ENCODE data around the gene CFAP161.

Gene CFAP161, protein sequence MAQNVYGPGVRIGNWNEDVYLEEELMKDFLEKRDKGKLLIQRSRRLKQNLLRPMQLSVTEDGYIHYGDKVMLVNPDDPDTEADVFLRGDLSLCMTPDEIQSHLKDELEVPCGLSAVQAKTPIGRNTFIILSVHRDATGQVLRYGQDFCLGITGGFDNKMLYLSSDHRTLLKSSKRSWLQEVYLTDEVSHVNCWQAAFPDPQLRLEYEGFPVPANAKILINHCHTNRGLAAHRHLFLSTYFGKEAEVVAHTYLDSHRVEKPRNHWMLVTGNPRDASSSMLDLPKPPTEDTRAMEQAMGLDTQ

DNA sequence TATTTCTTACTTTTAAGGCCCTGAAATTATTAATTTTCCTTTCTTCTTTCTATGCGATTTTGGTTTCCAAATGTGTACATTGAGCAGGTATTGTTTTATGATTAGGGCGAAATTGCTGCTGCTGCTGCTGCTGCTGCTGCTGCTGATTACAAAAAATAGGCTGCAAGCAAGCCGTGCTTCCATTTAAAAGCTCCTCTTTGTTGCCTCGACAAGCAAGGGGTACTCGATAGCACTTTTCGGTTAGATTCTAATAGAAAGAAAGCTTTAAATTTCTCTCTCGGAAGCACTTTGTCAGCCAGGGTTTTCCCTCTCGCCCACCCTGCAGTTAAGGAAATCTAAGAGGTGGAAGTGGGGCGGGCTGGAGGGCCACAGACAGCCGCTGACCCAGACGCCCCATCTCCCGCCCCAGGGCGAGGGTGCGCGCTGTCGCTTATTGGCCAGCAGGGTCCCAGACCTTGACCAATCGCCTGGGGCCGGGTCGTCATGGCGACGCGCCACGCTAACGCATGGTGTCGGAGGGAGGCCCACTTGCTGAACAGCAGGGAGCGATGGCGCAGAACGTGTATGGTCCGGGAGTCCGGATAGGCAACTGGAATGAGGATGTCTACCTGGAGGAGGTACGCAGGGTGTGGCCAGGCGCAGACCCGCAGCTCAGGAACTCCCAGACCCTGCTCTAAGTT is at the start of gene CFAP161:
Gene CFAP161 (plus strand): TSS at position 489 of the 680 bp plus-strand sequence. CDS start 60 bp downstream, at position 549.
- peak in 55 of 56 donors; percentile 7 to 84 (median 62) for DNase-seq

DNA sequence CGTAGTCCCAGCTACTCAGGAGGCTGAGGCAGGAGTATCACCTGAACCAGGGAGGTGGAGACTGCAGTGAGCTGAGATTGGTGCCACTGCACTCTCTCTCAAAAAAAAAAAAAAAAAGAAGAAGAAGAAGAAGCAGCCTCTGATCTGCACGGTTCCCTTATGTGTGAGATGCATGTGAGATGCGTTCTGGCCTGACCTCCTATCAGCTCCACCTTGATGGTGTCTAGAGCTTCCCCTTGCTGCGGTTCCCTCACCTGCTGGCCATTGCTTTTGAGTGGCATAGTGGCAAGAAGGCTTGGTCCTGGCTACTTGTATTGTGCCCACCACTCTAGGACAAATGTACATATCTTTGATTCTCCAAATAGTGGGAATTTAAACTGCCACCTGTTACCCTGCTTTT is 49.4 kb upstream of the CFAP161 start:
- no peak for DNase-seq

DNA sequence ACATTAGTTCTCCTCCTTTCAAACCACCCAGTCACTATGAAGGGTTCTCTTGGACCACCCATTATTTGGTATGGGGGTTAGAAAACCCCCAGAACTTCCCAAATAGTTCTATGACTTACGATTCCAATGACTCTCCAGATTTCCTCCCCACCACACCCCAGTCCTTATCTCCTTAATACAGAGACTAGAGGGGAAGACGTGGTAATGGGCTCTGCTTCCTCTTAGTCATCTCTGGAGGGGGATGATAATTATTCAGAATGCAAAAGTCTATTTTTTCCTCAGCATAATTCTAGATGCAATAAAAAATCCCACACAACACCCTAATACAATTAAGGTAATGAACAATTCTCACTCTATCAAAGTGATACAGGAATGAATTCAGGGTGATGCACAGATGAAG is 48.9 kb upstream of the CFAP161 start:
- DNase-seq: no peak

DNA sequence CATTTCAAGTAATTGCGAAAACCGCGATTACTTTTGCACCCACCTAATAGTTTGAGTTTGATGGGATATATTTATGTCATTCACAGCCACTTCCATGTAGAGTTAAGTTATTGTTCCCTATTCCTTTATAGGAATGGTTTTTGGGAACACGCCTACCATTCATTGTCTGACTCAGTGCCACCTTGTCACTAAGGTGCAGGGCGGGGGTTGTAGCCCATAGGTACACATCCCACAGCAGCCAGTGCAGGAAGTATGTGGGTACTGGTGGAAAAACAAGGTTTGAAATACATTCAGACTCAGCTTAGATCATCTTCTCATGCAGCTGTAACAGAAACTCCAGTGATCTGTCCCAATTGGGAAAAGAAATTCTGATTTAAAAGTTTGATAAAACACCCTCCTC is 48.2 kb upstream of the CFAP161 start:
- DNase-seq: no peak

DNA sequence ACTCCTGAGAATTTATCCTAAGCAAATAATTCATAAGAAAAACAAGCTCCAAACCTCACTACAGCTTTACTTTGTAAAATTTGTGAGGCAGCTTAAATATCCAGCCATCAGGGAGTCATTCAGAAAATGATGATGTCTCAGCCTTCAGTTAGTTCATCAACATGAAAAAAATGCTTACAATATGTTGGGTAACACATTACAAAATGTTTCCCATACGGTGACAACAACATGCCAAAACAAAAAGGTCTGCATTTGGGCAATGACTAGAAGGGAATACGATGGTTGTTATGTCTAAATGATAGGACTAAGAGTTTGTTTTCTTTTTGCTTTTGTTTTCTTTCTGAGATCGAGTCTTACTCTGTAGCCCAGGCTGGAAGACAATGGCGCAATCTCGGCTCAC is 47.0 kb upstream of the CFAP161 start:
- DNase-seq: no peak

DNA sequence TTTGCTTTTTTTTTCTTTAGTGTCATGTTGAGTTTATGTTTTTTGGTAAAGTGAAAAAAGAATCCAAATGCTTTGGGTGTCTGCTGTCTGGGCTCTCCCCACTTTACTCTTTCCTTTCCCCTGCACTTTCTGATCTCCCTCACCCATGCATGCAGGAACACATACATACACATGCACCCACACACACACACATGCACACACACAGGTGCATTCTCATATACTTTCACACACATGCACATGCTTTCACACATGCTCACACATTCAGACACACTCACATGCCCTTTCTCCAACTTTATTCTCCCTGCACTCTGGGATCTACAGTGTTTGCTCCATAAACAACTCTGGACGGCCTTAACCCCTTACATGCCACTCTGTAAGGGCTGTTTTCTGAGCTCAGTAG is 46.4 kb upstream of the CFAP161 start:
- no peak for DNase-seq

DNA sequence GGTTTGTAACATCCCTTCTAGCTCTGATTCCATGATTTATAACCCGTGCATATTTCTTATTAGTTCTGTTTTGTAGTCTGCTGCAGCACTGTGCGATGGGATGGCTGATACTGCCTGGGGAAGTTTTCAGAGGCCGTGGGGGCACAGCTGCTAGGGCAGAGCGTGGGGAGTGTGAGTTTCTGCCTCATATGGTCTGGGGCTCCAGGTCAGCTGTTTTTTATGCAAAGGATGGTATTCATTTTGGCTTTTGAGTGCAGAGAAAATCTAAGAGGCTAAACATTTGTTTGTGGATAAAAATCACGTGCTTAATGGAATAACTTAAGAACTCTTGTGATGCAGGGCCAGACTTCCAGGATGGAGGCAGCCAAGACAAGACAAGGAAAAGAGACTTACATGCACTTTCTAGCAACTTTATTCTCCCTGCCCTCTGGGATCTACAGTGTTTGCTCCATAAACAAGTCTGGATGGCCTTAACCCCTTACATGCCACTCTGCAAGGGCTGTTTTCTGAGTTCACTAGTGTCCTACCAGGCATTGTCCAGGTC is 45.5 kb upstream of the CFAP161 start:
- DNase-seq: no peak

DNA sequence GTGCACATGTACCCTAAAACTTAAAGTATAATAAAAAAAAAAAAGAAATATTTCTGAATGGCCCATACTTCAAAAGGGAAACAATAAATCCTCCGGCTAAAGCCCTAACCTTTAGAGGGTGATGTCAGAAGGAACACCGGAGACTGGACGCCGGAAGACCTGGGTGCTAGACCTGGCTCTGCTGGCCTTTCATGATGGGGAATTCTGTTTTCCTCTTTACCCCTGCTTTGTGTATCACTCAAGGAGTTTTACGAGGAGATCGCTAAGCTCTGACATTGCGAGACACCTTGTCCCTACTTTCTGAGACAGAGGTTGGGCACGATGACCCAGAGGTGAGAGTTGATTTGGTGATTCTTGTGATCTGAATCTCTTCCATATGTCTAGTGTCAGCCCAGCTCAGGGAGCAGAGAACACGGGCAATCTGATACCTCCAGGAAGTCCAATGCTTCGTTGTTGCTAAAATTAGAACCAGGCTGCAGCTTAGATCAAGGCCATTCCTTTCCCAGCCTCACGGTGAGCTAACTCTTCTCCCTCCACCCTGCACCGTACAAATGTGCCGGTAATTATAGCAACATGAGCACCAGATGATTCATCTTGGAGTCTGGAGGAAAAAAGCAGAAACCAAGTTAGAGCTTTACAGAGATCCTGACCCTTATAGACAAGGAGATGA is 42.0 kb upstream of the CFAP161 start:
- no peak for DNase-seq

DNA sequence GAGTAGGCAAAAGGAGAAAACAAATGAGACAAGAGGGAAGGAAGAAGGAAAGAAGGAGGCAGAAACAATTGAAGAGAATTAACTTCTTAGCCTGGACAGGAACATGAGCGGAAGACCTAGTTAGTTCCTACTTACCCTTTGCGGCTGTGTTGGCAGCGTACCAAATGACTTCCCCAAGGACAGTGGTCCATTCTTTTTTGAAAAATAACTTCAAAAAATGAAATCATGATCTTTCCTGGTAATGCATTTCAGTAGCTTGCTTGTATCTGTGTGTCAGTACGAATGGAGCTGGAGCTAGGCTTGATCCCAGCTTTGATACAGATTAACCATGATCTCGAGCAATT is 41.5 kb upstream of the CFAP161 start:
- DNase-seq: no peak

DNA sequence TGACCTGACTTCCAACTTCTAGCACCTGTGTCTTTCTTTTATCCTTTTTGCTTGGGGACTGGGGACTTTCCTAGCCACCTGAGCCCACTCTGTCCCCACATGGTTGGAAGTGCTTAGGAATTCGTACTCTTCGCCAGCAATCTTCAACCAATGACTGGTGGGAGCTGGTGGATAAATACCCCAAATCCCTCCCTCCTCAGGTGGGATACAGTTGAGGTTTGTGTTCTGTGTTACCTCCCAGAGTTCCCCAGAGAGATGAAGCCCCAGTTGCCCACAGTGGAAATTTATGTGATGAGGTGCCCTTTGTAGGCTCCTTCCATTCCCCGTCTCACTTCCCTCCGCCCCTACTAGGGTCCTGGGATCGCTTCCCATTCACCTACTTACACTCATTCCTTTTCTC is 40.1 kb upstream of the CFAP161 start:
- DNase-seq: no peak

DNA sequence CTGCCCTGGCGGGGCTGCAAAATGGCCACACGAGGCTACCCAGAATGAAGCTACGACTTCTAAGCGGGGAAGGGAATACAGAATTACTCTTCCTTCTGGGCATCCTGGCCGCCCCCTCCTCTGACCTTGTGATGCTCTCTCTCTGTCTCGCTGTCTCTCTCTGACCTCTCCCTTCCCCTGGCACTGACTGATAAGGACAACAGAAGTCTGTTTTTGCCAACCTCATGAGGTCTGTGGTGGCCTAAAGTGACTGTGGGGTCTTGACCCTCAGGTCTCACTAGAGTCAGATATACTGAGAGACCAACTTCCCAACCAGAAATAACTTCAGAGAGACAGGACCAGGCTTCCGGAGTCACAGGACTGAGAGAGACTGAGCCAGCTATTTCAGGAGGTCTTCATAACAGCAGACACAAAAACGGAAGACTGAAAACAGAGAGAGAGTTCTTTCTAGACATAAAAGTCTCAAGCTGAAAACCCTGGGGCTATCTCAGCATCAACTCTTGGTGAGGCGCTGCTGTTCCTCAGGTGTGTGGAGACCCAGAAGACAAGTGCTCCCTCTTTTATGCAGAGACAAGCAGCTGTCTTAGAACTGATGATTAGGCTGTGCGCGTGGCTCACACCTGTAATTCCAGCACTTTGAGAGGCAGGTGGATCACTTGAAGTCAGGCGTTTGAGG is 38.2 kb upstream of the CFAP161 start:
- DNase-seq: no peak

DNA sequence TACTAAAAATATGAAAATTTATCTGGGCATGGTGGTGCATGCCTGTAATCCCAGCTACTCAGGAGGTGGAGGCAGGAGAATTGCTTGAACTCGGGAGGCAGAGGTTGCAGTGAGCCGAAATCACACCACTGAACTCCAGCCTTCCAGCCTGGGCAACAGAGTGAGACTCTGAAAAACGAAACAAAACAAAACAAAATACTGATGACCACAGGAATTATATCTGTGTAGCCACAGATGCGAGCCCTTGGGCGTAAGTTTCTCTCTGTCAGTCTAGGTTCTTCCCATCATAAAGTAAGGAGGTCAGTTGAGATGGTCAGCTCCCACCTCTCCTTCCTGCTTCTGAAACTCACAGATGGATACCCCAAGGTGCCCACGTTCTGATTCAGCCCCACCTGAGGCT is 37.7 kb upstream of the CFAP161 start:
- DNase-seq: no peak

DNA sequence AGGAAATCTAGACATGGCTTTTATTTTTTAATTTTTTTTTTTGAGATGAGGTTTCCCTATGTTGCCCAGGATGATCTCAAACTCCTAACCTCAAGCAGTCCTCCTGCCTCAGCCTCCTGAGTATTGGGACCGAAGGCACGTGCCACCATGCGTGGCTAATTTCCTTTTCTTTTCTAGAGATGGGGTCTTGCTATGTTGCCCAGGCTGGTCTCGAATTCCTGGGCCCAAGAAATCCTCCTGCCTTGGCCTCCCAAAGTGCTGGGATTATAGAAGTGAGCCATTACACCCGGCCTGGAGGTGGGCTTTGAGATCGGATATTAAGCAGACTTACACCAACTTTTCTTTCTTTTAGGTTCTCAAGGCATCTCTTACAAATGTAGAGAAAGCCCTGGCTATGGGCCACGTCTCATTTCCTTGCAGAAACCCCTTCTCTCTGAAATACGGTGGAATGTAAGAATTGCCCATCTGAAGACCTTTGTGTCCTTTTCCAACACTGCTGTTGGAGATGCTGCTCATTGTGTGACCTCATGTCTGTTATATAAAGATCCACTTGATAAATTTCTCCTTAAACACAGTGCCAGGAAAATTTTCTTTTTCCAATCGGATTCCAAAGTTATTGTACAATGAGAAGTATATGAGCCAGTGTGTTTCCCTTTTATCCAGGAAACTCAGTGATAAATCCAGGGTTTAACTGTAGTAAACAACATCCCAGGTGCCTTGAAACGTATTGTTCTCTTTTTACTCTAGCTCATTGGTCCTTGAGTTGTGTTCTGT is 36.8 kb upstream of the CFAP161 start:
- no peak for DNase-seq

DNA sequence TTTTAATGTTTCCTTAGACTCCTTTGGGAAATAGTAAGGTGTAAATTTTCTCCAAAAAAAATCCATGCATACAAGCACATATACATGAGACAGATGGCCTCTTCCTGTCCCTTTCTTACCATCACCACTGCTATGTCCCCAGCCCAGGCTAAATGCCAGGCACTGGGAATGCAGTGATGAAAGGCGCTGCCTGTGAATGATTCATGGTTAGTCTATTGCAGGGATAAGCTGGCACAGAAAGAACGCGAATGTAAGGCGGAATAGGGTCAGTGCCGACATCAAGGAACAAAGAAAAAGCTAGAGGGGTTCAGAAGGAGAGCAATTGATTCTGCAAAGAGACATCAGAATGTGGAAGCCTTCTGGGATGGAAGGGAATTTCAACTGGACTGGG is 36.2 kb upstream of the CFAP161 start:
- DNase-seq: no peak

DNA sequence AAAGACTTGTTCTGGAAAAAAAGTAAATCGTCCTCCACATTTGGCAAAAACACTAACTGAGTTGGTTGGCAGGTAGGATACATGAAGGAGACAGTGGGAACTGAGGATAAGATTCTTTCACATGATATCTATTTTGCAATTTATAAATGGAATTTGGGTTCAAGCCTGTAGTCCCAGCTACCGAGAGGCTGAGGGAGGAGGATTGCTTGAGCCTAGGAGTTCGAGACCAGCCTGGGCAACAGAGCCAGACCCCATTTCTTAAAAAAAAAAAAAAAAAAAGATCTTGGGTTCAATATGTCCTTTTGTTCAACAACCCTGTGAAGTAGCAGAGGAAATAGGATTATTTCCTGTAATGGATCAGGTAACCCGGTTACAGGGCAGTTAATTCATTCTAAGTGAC is 35.7 kb upstream of the CFAP161 start:
- DNase-seq: no peak

DNA sequence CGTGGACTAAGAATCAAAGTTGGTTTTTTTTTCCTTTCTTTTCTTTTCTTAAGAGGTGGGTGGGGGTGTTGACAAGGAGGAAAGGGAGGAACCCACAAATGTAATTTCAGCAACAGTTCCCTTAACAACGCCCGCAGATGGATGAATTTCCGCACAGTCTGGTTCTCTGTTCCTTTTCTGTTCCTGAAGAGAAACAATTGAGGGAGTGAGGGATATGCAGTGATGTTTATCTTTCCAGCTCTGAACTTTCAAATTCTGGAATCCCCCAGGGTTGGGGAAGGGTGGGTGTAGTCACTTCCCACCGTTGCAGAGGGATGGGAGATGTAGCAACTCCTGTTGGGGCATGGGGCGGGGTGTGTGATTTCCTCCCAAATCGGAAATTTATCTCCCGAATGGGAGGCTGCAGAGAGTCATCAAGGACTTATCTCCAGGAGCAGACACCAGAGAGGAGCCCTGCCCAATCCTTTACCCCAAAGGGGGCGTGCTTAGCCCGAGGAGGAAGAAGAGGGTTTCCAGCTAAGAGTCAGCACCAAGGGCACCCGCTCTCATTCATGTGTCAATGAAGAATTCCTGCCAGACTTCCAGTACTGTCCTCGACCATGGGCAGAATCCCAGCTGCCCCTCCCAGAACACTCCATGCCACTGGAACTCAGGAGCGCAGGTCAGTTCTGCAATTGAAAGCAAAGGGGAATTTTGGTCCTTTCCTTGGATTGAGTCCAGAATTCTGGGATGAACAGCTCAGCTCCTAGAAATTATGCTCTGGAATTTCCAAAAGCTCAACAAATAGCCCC is 35.0 kb upstream of the CFAP161 start:
- no peak for DNase-seq

DNA sequence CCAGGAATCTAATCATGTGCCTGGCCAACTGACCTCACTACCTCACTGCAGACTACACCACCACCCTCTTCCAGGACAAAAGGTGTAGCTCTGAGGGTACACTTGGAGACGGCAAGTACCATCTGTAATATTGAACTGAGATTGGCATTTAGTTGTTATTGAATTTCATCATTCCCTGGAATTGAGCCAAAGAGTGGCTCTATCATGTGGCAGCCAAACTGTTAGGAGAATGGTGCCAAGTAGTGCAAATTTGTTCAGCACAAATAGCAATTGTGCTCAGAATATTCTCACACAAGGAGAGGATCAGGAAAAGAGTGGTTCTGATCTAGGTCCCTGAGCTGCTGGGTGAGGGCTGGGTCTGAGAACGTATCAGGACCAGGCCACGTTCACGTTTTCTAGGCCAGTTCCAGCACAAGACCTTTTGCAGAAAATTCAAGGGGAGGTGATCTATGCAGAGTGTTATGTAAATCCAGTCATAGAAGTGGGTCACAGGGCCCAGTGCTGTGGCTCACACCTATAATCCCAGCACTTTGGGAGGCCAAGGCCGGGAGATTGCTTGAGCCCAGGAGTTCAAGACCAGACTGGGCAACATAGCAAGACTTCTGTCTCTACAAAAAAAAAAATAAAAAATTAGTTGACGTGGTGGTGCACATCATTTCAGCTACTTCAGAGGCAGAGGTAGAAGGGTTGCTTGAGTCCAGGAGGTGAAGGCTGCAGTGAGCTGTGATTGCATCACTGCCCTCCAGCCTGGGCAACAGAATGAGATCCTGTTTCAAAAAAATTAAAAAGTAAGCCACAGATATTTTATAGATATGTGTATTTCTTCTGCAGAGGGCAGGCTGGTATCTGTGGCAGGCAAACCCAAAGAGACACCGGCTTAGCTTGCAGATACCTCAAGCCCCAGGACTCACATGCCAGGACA is 31.9 kb upstream of the CFAP161 start:
- DNase-seq: peak in 1 of 56 donors; percentile 6

DNA sequence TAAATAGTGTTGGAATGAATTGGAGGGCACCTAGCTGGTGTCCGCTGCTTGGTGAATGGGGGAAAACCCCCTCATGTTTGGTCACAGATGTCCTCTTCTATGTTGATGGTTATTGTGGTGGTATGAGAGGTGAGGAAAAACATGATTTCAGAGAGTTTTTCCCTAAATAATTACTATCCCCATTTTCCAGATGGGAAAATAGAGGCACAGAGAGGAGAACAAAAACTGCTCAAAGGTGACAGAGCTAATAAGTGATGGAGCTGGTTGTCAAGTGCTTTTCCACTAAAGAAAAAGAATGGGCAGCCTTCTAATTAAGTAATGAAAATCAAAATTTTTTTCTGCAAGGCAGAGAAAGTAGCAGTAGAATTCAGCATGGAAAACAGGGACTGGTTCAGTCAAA is 30.2 kb upstream of the CFAP161 start:
- no peak for DNase-seq

DNA sequence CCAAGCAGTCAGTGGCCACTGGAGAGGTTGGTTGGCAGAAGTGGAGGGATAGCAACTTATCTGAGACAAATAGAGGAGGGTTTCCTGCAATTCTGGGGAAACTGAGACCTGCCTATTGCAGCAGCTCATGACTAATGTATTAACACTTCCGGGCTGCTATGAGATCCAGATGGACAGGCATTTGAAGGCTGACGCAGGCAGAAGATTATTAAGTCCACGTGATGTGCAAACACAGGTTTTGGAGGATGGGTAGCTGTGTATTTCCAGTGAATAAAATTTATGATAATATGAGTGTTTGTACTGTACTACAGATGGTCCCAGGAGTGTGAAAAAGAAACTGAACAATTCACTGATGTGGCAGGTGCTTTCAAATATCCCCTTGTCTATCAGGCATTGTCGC is 28.5 kb upstream of the CFAP161 start:
- DNase-seq: no peak

Data from amygdala (tissue), 56 donors.